Embryonic facial prominence (tissue), 1 donor: ENCODE results near the gene FOXD2.

Experiments
- DNase-seq: peaks from one replicate; pipeline ENCODE4 v3.0.0-alpha.2; 2016; ENCODE audit errors: extremely low spot score

The FOXD2 gene

DNA sequence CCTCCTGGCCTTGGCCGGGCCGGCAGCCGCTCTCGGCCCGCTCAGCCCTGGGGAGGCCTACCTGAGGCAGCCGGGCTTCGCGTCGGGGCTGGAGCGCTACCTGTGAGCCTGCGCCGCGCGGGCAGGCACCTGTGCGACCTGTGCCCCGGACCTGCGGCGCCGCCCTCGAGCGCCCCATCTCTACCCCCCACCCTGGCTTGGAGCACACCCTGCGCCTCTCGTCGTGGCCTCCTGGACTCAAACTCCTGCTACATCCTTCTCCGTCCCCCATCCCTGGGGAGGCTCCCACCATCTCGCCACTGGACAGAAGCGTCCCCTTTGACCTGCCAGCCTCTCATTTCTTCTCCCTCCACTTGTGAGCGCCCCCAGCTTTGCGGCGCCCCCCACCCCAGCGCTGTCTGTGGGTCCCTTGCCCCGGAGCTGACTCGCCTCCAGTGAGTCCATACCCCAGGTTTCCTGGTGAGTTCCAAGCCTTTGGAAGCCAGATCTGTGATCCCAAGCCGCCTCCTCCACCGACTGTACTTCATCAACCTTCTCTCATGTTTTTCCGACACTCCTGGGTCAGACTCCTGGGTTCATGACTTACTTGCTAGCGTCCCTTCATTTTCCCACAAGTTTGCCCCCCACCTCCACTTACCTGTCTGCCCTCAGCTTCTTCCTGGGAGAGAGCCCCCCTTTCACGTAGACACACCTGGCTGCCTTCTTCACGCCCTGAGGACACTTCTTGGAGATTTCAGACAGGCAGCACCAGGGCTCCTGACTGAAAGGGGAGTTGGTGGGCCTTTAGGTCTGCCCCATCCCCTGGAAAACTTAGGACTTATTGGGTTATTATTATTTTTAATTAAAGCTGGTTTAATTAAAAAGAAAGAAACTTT lies 20.4 kb upstream of the FOXD2 start:
- DNase-seq: no peak

GRCh38 chr1:47418122-47418521 lies 19.7 kb upstream of the FOXD2 start:
- DNase-seq: no peak

DNA sequence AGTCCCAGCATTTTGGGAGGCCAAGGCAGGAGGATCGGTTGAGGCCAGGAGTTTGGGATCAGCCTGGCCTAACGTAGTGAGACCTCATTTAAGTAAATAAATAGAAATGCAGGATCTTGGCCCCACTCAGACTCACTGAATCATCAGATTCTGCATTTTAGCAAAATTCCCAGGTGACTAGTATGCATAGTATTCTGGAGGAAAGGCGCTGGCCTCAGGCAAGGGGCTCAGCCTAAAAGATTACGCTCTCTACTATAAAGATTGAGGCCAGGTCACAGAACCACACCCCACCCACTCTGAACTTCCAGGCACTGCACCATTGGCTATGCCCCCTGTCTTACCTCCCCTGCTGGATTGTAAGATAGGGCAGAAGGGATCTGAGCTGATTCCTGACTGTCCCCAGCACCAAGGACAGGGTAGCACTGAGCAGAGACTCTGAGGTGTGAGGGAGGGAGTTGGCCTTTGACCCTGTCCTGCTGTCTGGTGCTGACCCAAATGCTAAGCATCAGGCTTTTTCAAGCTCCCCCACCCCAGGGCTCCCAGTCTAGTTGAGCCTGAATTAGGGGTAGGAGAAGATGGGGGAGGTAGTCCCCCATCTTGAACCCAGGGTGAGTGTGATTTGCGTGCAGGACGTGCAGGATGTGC lies 19.0 kb upstream of the FOXD2 start:
- no peak for DNase-seq

DNA sequence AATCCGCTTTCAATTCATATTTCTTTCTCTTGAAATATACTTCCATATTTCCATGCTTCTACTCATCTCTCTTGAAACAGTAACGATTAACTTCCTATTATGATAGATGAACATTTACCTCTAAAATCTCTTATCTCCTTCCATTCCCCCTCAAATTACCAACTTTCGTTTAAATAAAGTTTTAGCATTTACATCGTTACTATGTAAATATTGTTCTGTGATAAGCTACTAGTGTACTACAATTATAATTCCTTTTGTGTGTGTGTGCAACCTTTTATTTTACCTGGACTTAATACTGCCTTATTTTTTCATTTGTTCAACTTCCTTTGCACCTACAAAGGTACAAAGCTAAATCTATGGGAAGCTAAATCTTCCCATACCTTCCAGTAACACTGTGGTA lies 17.3 kb upstream of the FOXD2 start:
- DNase-seq: no peak

DNA sequence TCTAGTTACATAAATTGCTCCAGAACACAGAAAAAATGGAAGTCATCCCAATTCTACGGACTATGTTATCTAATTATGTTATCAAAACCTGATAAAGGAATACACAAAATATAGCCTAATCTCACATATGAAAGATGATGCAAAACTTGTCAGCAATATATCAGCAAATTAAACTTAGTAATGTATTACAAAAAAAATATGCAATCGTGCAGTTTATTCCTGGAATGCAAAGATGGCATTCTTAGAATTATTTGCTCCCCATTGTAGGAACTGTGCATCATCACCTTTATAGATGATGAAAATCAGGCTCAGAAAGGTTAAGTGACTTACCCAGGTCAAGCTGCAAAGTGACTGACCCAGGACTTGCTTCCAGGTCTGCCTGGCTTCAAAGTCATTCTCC lies 14.0 kb upstream of the FOXD2 start:
- DNase-seq: no peak

GRCh38 chr1:47424336-47424982 lies 13.4 kb upstream of the FOXD2 start:
- DNase-seq: no peak

DNA sequence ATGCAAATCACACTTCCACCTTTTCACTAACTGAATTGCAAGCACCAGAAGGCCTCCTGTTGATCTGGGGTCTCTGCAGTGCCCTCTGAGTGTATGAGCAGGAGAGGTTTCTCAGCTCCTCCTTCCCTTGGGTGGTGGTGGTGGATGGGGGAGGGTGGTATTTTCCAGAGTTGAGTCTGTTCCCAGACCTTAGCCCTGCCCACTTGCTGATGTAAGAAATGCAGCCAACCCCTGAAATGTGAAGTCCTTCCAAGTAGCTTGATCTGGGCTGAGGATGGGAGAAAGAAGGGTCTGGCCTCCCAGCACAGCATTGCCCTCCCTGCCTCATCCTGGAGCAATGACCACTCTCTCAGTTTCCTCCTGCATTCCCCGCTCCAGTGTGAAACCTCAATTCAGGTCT lies 6.3 kb upstream of the FOXD2 start:
- no peak for DNase-seq

DNA sequence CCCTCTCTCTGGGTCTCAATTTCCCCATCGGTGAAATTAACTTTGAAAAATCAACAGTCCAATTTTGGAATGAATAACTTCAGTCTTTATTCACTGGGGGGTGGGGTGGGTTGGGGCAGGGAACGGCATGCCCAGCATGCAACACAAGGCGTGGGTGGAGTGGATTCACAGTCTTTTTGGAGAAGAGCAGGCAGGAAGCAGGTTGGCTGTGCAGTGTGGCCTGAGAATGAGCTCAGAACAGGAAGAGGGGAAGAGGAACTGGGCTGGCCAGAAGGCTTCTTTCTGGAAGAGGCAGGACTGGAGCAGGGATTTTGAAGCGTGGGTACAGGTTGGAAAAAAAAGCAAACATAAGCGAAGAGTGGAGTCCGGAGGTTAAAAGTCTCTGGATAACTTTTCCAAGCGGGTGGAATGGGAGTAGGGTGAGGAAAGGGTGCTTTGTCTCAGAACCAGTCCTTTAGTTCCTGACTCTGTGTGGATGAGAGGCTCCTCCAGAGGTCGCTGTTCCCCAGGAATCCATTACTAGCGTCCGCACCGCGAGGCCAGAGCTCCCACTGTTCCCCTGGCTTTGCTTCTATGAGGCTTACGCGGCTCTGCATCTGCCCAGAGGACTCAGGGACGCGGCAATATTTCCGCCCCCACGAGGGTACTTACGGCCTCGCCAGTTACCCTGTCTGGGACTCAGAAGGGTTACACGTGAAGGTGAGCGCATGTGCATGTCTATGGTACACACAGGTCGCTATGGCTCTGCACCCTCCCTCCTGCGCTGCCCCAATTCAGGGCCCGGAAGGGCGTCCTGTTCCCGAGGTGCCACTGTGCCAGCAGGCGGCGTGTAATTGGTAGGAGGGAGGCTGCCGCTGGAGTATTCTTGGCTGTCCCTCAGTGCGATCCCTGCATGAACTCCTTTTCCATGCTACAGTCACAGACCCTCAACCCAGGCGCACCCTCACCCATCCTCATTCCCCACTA lies 5.5 kb upstream of the FOXD2 start:
- peak; percentile 66 for DNase-seq

GRCh38 chr1:47433037-47433421 lies 4.8 kb upstream of the FOXD2 start:
- DNase-seq: no peak

GRCh38 chr1:47433477-47434050 lies 4.3 kb upstream of the FOXD2 start:
- no peak for DNase-seq

- no peak for DNase-seq
Measured at GRCh38 chr1:47434051-47434842, 3.6 kb upstream of the FOXD2 start.

- no peak for DNase-seq
Measured at GRCh38 chr1:47435506-47436303, 2.1 kb upstream of the FOXD2 start.

- DNase-seq: no peak
Measured at GRCh38 chr1:47436304-47436978, 1.4 kb upstream of the FOXD2 start.

DNA sequence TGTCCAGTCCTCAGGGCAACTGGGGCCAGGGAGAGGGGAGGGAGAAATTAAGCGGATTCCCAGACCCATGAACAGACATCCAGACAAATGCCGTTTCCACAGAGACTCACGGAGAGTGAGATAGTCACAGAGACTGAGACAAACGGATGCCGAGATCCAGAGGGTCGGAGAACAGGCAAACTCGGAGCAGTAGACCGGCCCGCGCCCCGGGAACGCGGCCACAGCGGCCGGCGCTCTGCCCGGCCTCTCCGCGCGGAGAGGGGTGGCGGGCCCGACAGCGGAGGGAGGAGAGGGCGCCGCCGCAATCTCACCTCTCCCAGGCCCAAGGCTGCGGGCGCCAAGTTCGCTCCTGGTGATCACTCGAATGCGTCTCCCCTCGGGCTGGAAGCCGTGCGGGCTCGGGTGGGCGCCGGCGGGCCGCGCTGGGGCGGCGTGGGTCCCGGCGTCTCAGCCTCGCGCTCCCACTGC lies 831 bp upstream of the FOXD2 start:
- no peak for DNase-seq

GRCh38 chr1:47438165-47439016 lies 547 bp downstream of the FOXD2 start:
- no peak for DNase-seq

- DNase-seq: no peak
Measured at GRCh38 chr1:47439017-47439818, 1.4 kb downstream of the FOXD2 start.
